ENCODE results near the gene RPL13. TPM values are rescaled to one million over a fixed set of nuclear protein-coding genes. Genes with fewer than 3 reads are reported as not detected.

The RPL13 gene
- total RNA-seq, 4 donors from 2014 or later = 5,127 to 8,436 (median 6,104) TPM

GRCh38 chr16:89530401-89531381 is 29.8 kb upstream of the RPL13 start:
- Histone ChIP-seq H3K9me3 (no peaks in the 10 kb centered on the region), H3K4me1 (no peaks in the 10 kb centered on the region), H3K27ac (no peak overlapping the region), H3K36me3 (peaks cover 51 to 87% of the 10 kb centered on the region in 2 donors), H3K27me3 (no peaks in the 10 kb centered on the region), H3K4me3 (replicated peaks in 1 of 3) (no peak overlapping the region)
- WGBS, 2 donors = 94 to 97% methylated on average over 37 of the region's 37 CpGs
- intact Hi-C loops (cut with DNase I) = no loop called here
- no peak for TF ChIP-seq CTCF (IDR thresholded peaks at IDR 0.05)
- TF ChIP-seq POLR2A (IDR thresholded peaks at IDR 0.05) = no peak
- no peak for DNase-seq

- peaks cover 45 to 79% of the 10 kb centered on the region in 2 donors for H3K36me3 ChIP-seq
- no peaks in the 10 kb centered on the region for H3K4me1 ChIP-seq
- H3K4me3 ChIP-seq (replicated peaks in 1 of 3) = no peak overlapping the region
- no peak for DNase-seq
- 85 to 88% methylated on average over 27 to 30 of the region's 31 CpGs for WGBS, 2 donors
- no peaks in the 10 kb centered on the region for H3K27me3 ChIP-seq
- no peak overlapping the region for H3K27ac ChIP-seq
- H3K9me3 ChIP-seq = no peaks in the 10 kb centered on the region
- intact Hi-C loops (cut with DNase I) = no loop called here
- no peak for TF ChIP-seq CTCF (IDR thresholded peaks at IDR 0.05)
- TF ChIP-seq POLR2A (IDR thresholded peaks at IDR 0.05) = no peak
These were observed 28.5 kb upstream of the RPL13 start for GRCh38 chr16:89531821-89532526.

- Histone ChIP-seq H3K4me3 (replicated peaks in 1 of 3) (no peak overlapping the region), H3K4me1 (no peaks in the 10 kb centered on the region), H3K36me3 (peaks cover 50 to 72% of the 10 kb centered on the region in 2 donors), H3K27me3 (no peaks in the 10 kb centered on the region), H3K27ac (no peak overlapping the region), H3K9me3 (no peaks in the 10 kb centered on the region)
- 53 to 54% methylated on average over 11 of the region's 11 CpGs for WGBS, 2 donors
- intact Hi-C loops (cut with DNase I) = no loop called here
- no peak for DNase-seq
- TF ChIP-seq CTCF (IDR thresholded peaks at IDR 0.05) = no peak
- no peak for TF ChIP-seq POLR2A (IDR thresholded peaks at IDR 0.05)
These were observed 26.2 kb upstream of the RPL13 start for GRCh38 chr16:89534252-89534756.

- 94 to 97% methylated on average over 24 of the region's 24 CpGs for WGBS, 2 donors
- TF ChIP-seq CTCF (IDR thresholded peaks at IDR 0.05) (no peak), POLR2A (IDR thresholded peaks at IDR 0.05) (no peak)
- H3K4me1 ChIP-seq = no peaks in the 10 kb centered on the region
- H3K36me3 ChIP-seq = peaks cover 46 to 56% of the 10 kb centered on the region in 2 donors
- H3K27me3 ChIP-seq = no peaks in the 10 kb centered on the region
- no peak overlapping the region for H3K27ac ChIP-seq
- DNase-seq = no peak
- no peak overlapping the region for H3K4me3 ChIP-seq (replicated peaks in 1 of 3)
- intact Hi-C loops (cut with DNase I) = no loop called here
- H3K9me3 ChIP-seq = no peaks in the 10 kb centered on the region
These were observed 24.1 kb upstream of the RPL13 start for GRCh38 chr16:89536371-89536770.

Measured in thyroid gland (tissue), 4 donors.